HUES6 (cell line): ENCODE measurements around the gene RAB24.

Experiments used
- H3K27ac ChIP-seq: 2 replicates; pipeline ENCODE4 v1.7.0; 2013; ENCODE audit warnings: low read depth, mild to moderate bottlenecking, low read length, inconsistent platforms
- H3K27me3 ChIP-seq: 2 replicates; pipeline ENCODE4 v1.6.1; 2013; ENCODE audit warnings: low read length; ENCODE audit not compliant: control insufficient read depth, insufficient read depth
- H3K36me3 ChIP-seq: 2 replicates; pipeline ENCODE4 v1.6.1; 2013; ENCODE audit warnings: low read length; ENCODE audit not compliant: control insufficient read depth, insufficient read depth
- H3K4me1 ChIP-seq: 2 replicates; pipeline ENCODE4 v1.6.1; 2013; ENCODE audit warnings: low read length; ENCODE audit not compliant: control insufficient read depth, insufficient read depth
- H3K4me3 ChIP-seq: 2 replicates; pipeline ENCODE4 v1.5.1; 2013; ENCODE audit warnings: low read depth, low read length
- H3K9ac ChIP-seq: one replicate; pipeline ENCODE4 v1.6.1; 2013; ENCODE audit warnings: mild to moderate bottlenecking, low read length
- H3K9me3 ChIP-seq: 2 replicates; pipeline ENCODE4 v1.6.1; 2013; ENCODE audit warnings: low read depth, low read length; ENCODE audit not compliant: control insufficient read depth, insufficient read depth

The RAB24 gene

DNA sequence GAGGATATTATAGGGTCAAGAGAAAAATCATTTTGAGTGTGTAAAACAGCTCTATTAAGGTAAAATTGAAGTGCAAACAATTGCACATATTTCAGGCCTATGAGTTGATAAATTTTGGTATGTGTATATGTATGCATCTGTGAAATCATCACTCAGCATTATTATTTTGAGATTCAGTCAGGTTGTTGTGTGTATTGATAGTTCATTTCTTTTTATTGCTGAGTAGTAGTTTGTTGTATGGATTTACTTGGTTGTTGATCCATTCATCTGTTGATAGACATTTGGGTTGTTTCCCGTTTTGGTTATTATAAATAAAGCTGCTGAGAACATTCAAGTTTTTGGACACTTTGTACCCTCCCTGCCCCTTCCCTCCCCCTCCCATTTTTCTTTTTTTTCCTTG lies 50.3 kb downstream of the RAB24 start:
- no peak overlapping the region for H3K9ac ChIP-seq
- no peak overlapping the region for H3K27ac ChIP-seq
- no peaks in the 10 kb centered on the region for H3K27me3 ChIP-seq
- no peak overlapping the region for H3K4me3 ChIP-seq
- H3K9me3 ChIP-seq, result no peaks in the 10 kb centered on the region
- no peaks in the 10 kb centered on the region for H3K4me1 ChIP-seq
- H3K36me3 ChIP-seq, result peaks cover 94% of the 10 kb centered on the region
